Left ventricle myocardium inferior (tissue), 1 donor: ENCODE data around the gene NECAB3. TPM values are rescaled to one million over a fixed set of nuclear protein-coding genes. Genes with fewer than 3 reads are reported as not detected.
A peak's percentile ranks its signal among the peaks of the same experiment; 100 is the strongest.
"Not testable (repeated sequence)": the region's sequence is repeated elsewhere in the genome, so short reads cannot be mapped to it uniquely, and the experiment has no call there.

Experiments used
- DNase-seq: peaks from one replicate; pipeline ENCODE4 v3.0.0-alpha.2; 2020
- H3K27ac ChIP-seq: fragments of 200-600 bp; replicated peaks from 2 replicates; pipeline ENCODE4 v1.8.0; 2021
- H3K27me3 ChIP-seq: fragments of 200-600 bp; 2 replicates; pipeline ENCODE4 v1.8.0; 2021; ENCODE audit warnings: low read depth
- H3K36me3 ChIP-seq: fragments of 200-600 bp; 2 replicates; pipeline ENCODE4 v1.8.0; 2021
- H3K4me1 ChIP-seq: fragments of 200-600 bp; 2 replicates; pipeline ENCODE4 v1.8.0; 2021
- H3K4me3 ChIP-seq: fragments of 200-600 bp; 2 replicates; pipeline ENCODE4 v1.8.0; 2021; ENCODE audit warnings: mild to moderate bottlenecking, moderate library complexity
- H3K9me3 ChIP-seq: fragments of 200-600 bp; replicated peaks from 2 replicates; pipeline ENCODE4 v1.8.0; 2021
- intact Hi-C: fragments of 100-400 bp; cut with micrococcal nuclease; formaldehyde crosslinking; loops from one replicate; pipeline ENCODE4 v1.11.0; 2022
- total RNA-seq: library from RNA; stranded (reverse); fragmentation: NEBNext Ultra II Directional; extraction: Animal tissue kit (Norgen Biotek cat#: 25700); gene quantifications from one replicate; pipeline ENCODE4 v1.2.1, GENCODE V29; 2021
- TF ChIP-seq, protein P1 (sequence below): fragments of 200-600 bp; IDR thresholded peaks from 2 replicates; pipeline ENCODE4 v1.8.0; 2021; ENCODE audit warnings: antibody characterized with exemption, mild to moderate bottlenecking, borderline replicate concordance
- donor health status: DM: no; HTN: yes; CAD: no; lungs with severe emphysema.

The NECAB3 gene
- total RNA-seq, 1 donor from 2014 or later: 81.3 TPM

DNA sequence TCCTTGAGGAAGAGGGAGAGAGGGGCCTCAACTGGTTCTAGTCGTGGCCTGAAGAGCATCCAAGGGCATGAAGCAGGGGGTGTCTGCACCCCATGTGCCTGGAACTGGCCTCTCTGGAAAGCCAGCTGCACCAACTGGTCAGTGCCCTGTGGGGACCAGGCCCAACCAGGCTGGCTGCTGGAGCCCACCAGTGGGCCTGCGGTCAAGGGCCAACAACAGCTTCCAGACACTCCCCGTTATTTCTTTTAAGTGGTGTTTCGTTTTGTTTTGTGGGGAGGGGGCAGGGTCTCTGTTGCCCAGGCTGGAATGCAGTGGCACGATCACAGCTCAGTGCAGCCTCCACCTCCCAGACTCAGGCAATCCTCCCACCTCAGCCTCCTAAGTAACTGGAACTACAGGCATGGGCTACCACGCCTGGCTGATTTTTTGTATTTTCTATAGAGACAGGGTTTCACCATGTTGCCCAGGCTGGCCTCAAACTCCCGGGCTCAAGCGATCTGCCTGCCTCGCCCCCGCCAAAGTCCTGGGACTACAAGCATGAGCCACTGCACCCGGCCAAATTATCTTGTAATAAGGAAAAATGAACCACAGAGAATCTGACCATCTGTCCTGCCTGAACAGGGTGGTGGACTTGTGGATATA is 24.0 kb downstream of the NECAB3 start:
- intact Hi-C loops: no loop called here
- no peak overlapping the region for H3K27ac ChIP-seq
- H3K9me3 ChIP-seq: no peaks in the 10 kb centered on the region
- H3K27me3 ChIP-seq: no peaks in the 10 kb centered on the region
- peaks cover 12% of the 10 kb centered on the region for H3K36me3 ChIP-seq
- no peak overlapping the region for H3K4me3 ChIP-seq
- DNase-seq: no peak
- TF ChIP-seq, protein P1, sequence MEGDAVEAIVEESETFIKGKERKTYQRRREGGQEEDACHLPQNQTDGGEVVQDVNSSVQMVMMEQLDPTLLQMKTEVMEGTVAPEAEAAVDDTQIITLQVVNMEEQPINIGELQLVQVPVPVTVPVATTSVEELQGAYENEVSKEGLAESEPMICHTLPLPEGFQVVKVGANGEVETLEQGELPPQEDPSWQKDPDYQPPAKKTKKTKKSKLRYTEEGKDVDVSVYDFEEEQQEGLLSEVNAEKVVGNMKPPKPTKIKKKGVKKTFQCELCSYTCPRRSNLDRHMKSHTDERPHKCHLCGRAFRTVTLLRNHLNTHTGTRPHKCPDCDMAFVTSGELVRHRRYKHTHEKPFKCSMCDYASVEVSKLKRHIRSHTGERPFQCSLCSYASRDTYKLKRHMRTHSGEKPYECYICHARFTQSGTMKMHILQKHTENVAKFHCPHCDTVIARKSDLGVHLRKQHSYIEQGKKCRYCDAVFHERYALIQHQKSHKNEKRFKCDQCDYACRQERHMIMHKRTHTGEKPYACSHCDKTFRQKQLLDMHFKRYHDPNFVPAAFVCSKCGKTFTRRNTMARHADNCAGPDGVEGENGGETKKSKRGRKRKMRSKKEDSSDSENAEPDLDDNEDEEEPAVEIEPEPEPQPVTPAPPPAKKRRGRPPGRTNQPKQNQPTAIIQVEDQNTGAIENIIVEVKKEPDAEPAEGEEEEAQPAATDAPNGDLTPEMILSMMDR: no peak
- peaks cover 50% of the 10 kb centered on the region for H3K4me1 ChIP-seq

DNA sequence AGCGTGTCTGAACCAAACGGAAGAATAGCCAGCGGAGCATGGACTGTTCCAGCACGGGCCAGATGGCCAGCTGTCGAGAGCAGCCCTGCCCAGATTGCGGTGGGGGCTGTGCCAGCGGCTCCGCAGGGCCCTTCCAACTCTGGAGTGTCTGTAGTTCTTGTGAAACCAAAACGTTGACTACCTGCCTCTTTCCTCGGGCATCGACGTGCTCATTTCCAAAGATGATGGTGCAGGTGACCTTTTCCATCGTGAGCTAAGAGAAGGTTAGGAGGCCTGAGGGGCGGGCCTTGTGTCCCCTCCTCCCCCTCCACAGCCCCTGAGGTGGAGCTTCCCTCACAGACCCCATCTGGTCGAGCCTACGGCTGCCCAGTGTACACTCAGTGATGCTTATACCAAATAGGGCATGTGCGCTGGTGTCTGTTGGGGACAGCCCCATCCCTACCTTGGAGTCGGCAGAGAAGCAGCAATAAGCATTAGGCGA is 25.0 kb downstream of the NECAB3 start:
- intact Hi-C loops: loop anchor here (10.0 kb wide), 1 partner anchor 184 kb away; no protein-coding TSS in a partner anchor
- H3K9me3 ChIP-seq: no peaks in the 10 kb centered on the region
- H3K27ac ChIP-seq: peak overlapping the region; percentile 59
- peaks cover 22% of the 10 kb centered on the region for H3K36me3 ChIP-seq
- peak; percentile 68 for DNase-seq
- H3K4me1 ChIP-seq: peaks cover 48% of the 10 kb centered on the region
- H3K27me3 ChIP-seq: no peaks in the 10 kb centered on the region
- H3K4me3 ChIP-seq: no peak overlapping the region
- TF ChIP-seq, protein P1: no peak

DNA sequence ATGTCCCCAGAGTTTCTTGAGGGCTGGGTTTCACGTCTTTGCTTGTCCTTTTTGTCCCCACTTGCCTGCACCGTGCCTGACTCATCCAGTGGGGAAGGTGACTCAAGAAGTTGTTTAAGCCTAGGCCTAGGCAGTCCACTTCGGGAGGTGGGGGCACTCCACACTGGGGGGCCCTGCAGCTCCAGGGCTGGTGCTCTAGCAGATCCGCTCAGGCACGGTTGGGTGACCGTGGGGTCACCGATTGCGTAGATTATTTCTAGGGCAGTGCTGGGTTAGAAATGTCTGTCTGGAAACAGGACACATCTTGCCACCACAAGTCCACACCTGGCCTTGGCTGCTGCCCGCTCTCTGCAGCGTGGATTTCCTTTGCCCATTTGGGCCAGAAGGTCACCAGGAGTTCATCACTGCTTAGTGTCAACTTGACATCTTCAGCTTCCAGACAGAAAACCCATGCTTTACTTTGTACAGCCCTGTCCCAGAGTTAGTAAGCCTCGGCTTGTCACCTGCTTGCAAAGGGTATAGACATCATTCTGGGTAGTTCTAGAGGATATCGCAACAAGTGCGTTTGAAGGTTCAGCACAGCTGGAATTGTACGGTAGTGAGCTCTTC is 25.7 kb downstream of the NECAB3 start:
- TF ChIP-seq, protein P1: no peak

DNA sequence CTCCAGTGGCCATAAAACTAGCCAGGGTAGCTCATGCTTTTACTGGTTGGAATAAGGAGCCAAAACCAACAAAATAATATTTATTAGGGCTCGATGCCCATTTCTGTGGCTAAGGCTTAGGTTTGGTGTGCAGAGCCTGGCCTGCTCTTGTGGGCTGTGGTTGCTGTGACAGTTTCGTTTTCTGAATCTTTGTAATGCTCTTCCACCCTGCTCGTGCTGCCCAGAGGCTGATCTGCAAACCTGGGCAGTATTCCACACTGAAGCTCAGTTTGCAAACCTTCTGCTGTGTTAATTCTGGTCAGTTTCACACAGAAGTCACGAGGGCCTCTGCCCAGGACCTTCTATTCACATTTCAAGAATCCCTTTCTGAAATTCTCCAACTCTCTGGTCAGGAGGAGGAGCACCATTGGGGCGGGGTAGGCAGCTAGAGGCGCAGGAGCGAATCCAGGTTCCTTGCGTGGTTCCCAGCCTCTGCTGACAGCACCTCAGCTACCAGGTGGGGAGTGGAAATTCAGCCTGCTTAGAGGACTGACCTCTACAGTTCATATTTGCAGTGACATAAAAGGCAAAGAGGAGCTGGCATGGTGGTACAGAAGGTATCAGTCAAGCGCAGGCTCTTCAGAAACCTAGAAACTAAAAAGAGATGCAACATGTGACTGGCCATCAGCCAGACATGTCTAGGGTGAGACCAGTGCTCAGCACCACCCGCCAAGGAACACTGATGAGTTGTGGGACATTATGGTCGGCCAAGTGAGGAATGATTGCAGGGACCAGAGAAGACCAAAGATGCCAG is 26.4 kb downstream of the NECAB3 start:
- Histone ChIP-seq H3K4me3 (peak overlapping the region; percentile 5), H3K36me3 (peaks cover 34% of the 10 kb centered on the region), H3K27me3 (no peaks in the 10 kb centered on the region), H3K27ac (peak overlapping the region; percentile 59), H3K9me3 (no peaks in the 10 kb centered on the region), H3K4me1 (peaks cover 34% of the 10 kb centered on the region)
- intact Hi-C loops: loop anchor here (10.0 kb wide), 1 partner anchor 183 kb away; no protein-coding TSS in a partner anchor
- TF ChIP-seq, protein P1: no peak
- peak; percentile 14 for DNase-seq

More for the DNA sequence above, 25.7 kb downstream of the NECAB3 start:
- Histone ChIP-seq H3K27ac (peak overlapping the region; percentile 59), H3K4me1 (peaks cover 41% of the 10 kb centered on the region), H3K9me3 (no peaks in the 10 kb centered on the region), H3K27me3 (no peaks in the 10 kb centered on the region), H3K4me3 (no peak overlapping the region), H3K36me3 (peaks cover 27% of the 10 kb centered on the region)
- intact Hi-C loops: loop anchor here (10.0 kb wide), 1 partner anchor 184 kb away; no protein-coding TSS in a partner anchor
- peak; percentile 13 for DNase-seq

DNA sequence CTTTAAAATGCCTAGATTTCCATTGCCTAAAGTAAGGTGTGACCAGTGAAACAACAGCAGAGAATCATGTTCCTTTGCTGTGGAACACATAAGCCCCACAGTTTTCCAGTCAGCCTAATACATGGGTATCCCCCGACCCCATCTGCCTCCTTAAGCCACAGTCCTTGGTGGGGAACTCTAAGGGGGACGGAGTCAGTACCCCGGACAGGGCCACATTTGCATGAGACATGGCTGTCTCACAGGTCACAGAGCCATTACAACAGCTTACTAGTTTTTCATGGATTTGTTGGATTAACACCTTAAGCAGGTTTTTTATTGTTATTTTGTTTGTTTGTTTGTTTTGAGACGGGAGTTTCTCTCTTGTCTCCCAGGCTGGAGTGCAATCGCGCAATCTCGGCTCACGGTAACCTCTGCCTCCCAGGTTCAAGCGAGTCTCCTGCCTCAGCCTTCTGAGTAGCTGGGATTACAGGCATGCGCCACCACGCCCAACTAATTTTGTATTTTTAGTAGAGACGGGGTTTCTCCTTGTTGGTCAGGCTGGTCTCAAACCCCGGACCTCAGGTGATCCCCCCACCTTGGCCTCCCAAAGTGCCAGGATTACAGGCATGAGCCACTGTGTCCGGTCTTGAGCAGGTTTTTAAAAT is 27.1 kb downstream of the NECAB3 start:
- intact Hi-C loops: loop anchor here (10.0 kb wide), 1 partner anchor 182 kb away; no protein-coding TSS in a partner anchor
- H3K27ac ChIP-seq: peak overlapping the region; percentile 59

More for the DNA sequence above, 27.1 kb downstream of the NECAB3 start:
- H3K27me3 ChIP-seq, H3K9me3 ChIP-seq, DNase-seq: not testable (repeated sequence)
- Histone ChIP-seq H3K4me1 (peaks cover 32% of the 10 kb centered on the region), H3K36me3 (peaks cover 41% of the 10 kb centered on the region), H3K4me3 (peak overlapping the region; percentile 5)
